Skin epidermis (tissue), 12 donors: ENCODE results near the gene KRT83.
A peak's percentile ranks its signal among the peaks of the same experiment; 100 is the strongest.
"Not testable (repeated sequence)": the region's sequence is repeated elsewhere in the genome, so short reads cannot be mapped to it uniquely, and the experiment has no call there.

Experiments
- H3K27ac ChIP-seq, 21 experiments: fragments of 200-600 bp; sonication (generic) in 11 of 21; one replicate each; pipeline ENCODE4 v1.5.0; 2020; ENCODE audit warnings: mild to moderate bottlenecking in 3 of 21, inconsistent platforms in 2 of 21, moderate library complexity in 2 of 21
- H3K4me3 ChIP-seq, 7 experiments: fragments of 200-600 bp; sonication (generic) in 2 of 7; one replicate each; pipeline ENCODE4 v1.5.0; 2020; ENCODE audit warnings: inconsistent platforms in 2 of 7, mild to moderate bottlenecking in 2 of 7, moderate library complexity in 1 of 7

The KRT83 gene

DNA sequence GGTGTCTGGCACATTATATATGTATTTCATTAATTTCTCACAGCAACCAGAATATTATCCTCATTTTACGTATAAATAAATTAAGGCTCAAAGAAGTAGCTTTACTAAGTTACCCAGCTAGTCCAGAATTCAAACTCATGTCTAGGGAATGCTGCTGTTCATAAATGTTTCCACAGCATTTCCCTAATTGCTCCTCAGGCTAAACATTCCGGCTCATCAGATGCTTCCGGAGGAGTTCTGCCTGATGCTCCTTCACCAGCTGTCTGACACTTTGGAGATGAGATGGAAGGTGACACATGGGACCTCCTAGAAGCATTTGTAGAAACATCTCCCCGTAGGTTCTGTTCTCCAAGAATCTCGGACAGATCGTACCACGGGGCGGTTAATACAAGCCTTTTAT, 34.0 kb upstream of the KRT83 start:
- Histone ChIP-seq H3K4me3 (no peak overlapping the region), H3K27ac (no peak overlapping the region)

DNA sequence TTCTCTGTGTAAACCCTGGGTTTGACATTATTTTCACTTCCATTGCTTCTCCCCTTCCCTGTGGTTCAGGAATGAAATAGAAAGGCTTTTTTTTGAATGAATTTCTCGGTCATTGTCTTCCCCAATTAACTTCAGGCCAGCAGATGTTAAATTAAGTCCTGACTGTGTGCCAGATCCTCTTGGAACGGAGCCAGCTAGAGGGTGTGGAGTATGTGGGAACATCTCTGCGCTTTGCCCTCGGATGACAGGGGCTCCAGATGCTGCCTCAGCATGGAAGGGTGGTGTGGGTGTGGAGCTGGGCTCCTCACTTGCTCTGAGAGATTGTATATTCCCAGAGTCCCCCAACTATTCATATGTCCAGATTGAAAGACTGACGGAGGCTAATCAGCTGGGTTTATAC, 33.0 kb upstream of the KRT83 start:
- no peak overlapping the region for H3K27ac ChIP-seq
- H3K4me3 ChIP-seq = no peak overlapping the region

DNA sequence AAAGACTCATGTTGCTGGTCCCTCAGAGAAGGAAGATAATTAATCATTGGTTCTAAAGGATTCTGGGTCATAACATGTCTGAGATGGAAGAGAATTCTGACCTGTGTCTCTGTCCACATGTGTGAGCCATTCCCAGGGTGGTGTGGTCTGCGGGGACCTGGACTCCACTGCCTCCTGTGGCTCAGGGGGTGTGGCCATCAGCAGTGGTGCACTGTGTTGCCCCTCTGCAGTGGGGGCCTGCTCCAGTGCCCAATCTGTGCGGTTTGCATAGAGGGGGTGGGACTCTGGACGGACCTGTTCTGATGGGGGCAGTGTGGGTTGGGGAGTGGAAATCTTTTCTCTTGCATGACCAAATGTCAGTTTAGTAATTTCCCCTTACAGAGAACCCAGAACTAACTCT, 32.6 kb upstream of the KRT83 start:
- Histone ChIP-seq H3K4me3 (no peak overlapping the region), H3K27ac (no peak overlapping the region)

DNA sequence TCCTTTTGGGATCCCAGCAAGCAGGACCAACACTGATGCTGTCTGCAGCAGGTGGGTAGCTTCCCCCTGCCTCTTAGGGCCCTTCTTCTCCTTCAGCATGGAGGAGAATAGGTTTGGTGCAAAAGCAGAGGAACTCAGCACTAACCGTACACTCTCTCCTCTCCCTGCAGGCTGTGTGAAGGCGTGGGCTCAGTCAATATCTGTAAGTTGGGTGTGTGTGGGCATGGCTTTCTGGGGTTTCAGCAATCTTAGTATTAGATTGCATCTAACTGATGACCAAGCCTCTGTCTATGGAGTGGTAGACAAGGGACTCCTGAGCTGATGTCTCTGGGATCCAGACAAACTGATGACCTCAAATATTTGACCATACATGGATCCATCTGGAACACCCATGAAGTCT, 31.8 kb upstream of the KRT83 start:
- no peak overlapping the region for H3K27ac ChIP-seq

DNA sequence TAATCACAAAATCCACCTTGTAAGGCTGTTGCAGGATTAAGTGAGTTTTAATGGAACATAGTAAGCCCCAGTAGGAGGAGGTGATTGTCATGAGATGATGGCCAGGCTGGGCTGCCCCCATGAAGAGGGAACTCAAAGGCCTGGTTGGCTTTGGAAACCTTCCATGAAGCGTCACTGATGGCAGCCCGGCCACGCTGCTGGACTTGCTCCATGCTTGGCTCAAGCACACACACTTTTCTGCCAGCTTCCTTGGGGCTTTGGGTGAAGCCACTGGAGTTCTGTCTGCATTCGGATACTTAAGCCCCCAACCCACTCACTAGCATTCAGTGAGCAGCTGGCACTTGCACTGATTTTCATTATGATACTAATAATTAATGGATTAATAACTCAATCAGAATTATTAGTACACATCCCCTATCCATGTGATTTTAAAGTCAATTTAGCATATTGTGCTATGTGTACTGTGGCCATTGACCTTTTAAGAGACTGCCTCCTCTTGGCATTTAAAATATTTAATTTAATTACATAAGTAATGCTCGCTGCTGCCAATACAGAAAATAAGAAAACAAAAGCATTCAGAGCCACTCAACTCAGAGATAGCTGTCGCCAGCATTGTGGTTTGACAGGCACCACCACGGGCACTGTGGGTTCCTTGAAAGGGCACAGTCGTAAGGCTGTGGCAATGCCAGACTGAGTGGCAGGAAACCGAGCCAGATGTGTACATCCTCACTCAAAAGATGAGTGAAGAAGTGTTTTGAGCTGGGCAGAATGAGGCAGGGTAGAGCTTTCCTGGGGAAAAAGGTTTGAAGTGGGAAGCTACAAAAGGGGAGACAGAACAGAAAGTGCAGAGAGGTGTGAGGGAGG, 30.2 kb upstream of the KRT83 start:
- Histone ChIP-seq H3K4me3 (no peak overlapping the region), H3K27ac (peak overlapping the region in 3 of 21 experiments; percentile 3 to 43 (median 16))

More for the DNA sequence above, 31.8 kb upstream of the KRT83 start:
- H3K4me3 ChIP-seq = no peak overlapping the region

DNA sequence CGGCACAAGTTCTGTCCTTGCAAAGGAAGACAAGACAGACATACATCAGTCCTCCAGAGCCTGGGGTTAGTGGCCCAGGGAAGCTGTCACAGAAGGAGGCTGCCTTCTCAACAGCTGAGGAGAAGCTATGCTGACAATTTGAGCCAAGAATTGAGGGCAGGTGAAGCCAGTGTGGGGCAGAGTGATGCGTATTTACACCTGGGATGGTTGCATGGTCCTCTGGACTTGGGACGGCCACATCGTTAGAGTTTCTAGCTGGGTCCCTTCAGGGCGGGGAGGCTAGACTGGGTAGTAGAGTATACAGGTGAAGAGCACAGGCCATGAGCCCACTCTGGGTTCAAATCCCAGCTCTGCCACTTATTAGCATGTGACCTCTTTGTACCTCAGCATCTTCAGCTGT, 29.6 kb upstream of the KRT83 start:
- Histone ChIP-seq H3K4me3 (no peak overlapping the region), H3K27ac (no peak overlapping the region)

DNA sequence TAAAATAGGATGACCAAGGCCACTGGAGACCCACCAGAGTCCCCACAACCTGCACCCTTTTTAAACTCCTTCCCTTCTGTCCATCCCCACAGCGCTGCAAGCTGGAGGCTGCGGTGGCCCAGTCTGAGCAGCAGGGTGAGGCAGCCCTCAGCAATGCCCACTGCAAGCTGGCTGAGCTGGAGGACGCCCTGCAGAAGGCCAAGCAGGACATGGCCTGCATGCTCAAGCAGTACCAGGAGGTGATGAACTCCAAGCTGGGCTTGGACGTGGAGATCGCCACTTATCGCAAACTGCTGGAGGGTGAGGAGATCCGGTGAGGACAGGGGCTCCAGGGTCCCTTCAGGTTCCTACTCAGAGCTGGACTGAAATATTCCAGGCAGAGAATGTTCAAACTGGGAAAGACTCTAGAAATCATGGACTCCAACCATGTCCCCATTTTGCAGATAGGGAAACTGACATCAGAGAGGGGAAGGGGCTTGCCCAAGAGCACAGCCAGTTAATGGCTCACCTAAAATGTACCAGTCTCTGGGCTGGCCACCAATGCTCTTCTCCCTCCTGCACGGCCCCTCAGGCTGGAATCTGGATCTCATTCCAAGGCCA, 28.9 kb upstream of the KRT83 start:
- H3K4me3 ChIP-seq = no peak overlapping the region
- H3K27ac ChIP-seq = no peak overlapping the region

DNA sequence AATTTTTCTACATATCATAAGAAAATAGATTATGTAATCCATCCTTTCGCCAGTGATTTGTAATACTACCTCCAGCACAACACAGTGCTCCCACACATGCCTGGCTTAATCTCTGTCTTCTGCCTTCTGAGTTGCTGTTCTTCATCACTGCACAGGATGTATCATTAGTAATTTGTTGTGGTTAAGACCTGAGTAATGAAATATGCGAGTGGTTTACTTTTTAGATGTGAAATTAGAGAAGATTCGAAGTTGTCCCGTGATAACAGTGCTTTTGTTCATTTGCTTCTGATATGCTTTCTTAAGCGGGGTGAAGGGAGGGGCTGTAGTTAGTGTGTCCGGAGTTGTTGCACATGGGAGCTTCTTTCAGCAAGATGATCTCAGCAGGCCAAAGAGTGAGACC, 28.0 kb upstream of the KRT83 start:
- H3K27ac ChIP-seq = no peak overlapping the region
- no peak overlapping the region for H3K4me3 ChIP-seq

DNA sequence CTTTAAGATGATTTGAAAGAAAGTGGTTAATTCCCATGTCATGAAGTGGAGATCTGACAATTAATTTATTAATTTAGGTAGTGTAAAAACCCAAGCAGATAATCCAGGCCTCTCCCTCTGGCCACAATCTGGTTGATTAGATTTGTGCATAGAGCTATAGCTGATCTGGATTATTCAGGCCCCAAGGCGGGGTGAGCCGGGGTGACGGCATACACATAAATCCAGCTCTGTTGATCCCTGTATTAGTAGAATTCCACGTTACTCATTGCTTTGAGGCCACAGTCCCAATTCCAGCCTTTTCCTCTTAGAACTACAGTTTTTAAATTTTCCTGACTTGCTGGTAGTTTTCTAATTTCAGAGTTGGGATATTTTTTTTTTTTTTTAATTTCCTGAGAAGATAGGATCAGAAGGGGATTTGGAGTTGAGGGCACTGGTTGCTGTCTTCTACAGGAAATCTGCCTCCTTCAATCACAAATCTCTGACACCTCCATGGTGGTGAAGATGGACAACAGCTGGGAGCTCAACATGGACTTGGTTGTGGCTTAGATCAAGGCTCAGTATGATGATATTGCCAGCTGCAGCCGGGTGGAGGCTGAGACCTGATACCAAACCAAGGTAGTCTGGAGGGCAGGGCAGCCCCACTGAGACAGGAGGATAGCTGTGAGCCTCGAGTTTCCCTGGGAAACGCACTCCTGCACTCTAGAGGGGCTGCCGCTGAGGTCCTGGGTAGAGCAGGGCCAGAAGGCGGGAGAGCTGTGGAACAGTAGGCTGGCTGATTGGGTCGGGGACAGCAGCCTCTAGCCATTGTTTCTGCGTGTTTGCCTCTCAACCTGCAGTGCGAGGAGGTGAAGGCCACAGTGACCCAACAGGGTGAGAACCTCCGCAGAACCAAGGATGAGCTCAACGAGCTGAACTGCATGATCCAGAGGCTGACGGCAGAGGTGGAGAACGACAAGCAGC, 26.6 kb upstream of the KRT83 start:
- Histone ChIP-seq H3K4me3 (no peak overlapping the region), H3K27ac (no peak overlapping the region)

DNA sequence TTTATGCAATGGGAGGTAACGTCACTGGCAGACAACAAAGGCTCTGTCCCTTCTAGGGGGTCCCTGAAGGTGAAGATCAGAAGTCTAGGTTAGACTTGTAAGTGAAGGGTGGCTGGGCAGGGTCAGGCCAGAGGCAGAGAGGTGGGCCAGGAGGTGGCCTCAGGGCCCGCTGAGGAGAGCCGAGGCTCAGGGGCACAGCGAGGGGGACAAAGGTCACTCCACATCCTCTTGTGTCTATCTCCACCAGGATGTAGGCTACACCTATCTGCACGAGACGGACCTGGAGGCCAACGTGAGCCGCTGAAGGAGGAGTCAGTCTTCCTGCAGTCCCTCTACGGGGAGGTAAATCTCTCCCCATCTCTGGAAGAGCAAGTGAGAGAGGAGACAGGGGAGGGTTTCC, 25.8 kb upstream of the KRT83 start:
- H3K27ac ChIP-seq = peak overlapping the region in 2 of 21 experiments; percentile 29 to 38

DNA sequence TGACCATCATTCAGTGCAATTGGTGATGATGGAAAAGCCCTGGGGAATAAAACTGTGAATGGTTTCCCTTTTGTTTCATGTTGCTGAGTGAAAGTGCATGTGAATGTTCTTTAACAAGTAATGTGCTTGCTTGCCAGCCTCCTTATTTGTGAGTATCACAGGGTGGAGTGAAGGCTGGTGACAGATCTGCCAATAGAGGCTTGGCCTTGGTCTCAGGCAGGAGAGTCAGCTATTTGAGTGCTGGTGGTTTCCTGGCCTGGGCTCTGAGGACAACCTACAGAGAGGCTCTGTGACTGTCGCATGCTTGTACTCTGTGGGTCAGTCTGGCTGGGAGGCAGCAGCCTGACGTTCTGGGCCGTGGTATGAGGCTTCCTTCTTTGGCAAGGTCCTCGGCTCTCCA, 25.4 kb upstream of the KRT83 start:
- Histone ChIP-seq H3K4me3 (no peak overlapping the region), H3K27ac (peak overlapping the region in 2 of 21 experiments; percentile 29 to 38)

More for the DNA sequence above, 25.8 kb upstream of the KRT83 start:
- H3K4me3 ChIP-seq = no peak overlapping the region

DNA sequence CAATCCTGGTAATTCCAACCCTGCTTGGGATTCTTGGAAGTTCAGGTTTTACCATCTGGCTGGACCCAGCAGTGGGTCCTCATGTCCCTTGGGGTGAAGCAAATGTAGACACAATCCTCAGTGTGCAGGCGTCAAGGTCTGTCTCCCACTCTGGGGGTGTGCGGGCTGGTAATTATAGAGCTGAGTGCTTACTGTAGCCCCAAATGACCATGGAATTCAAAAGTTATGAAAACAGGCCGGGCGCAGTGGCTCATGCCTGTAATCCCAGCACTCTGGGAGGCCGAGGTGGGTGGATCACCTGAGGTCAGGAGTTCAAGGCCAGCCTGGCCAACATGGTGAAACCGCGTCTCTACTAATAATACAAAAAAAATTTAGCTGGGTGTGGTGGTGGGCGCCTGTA, 23.8 kb upstream of the KRT83 start:
- not testable (repeated sequence) for H3K4me3 ChIP-seq, H3K27ac ChIP-seq

DNA sequence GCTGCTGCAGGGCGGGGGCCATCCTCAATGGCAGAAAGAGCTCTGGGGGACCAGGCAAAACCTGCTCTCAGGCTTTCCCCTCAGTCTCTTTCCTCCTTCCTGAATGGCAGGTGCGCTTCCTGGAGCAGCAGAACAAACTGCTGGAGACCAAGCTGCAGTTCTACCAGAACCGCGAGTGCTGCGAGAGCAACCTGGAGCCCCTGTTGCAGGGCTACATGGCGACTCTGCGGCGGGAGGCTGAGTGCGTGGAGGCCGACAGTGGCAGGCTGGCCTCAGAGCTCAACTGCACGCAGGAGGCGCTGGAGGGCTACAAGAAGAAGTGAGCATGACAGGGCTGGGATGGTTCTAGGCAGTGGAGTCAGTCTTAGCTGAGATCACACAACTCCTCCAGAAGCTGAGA, 22.9 kb upstream of the KRT83 start:
- Histone ChIP-seq H3K4me3 (no peak overlapping the region), H3K27ac (no peak overlapping the region)

DNA sequence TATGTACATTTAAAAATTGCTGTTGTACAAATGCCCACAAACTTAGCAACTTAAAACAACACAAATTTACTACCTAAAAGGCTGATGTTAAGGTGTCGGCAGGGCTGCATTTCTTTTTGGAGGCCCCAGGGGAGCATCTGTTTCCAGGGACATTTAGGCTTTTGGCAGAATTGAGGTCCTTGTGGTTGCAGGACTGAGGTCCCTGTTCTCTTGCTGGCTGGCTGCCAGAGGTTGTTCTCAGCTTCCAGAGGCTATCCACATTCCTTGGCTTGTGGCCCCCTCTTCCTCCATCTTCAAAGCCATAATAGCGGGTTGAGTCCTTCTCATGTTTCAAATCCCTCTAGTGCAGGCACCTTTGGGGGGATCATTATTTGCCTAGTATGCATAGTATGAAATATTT, 22.4 kb upstream of the KRT83 start:
- Histone ChIP-seq H3K27ac (no peak overlapping the region), H3K4me3 (no peak overlapping the region)

DNA sequence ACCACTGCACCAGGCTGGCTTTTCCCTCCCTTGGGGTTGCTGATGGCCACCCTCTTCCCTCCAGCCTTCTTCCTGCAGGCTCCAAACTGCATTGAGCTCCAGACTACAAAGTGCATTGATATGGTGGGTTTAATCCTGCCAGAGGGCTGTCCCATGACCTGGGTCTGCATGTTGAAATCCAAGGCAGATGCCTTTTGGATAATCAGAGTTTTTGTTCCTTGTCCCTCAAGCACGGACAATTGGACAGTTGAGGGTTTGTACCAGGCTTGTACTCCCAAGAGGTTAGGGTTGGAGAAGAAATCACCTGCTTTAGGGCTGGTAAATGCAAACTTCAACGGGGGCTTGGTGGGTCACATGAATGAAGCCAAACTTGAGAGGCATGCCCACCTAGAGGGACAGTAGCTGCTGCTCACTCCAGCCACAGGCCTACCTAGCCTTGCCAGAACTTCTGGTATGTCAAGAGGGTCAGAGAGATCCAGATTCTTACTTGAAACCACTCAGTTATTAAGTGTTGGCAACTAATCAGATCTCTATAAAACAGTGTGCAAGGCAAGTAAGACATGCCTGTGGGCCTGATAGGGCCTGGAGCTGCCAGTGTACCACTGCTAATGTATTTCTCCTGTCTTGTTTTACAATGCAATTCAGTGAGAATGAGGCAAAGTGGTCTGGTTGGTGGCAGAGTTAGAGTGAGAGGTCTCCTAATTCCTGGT, 21.7 kb upstream of the KRT83 start:
- no peak overlapping the region for H3K4me3 ChIP-seq
- H3K27ac ChIP-seq = no peak overlapping the region

DNA sequence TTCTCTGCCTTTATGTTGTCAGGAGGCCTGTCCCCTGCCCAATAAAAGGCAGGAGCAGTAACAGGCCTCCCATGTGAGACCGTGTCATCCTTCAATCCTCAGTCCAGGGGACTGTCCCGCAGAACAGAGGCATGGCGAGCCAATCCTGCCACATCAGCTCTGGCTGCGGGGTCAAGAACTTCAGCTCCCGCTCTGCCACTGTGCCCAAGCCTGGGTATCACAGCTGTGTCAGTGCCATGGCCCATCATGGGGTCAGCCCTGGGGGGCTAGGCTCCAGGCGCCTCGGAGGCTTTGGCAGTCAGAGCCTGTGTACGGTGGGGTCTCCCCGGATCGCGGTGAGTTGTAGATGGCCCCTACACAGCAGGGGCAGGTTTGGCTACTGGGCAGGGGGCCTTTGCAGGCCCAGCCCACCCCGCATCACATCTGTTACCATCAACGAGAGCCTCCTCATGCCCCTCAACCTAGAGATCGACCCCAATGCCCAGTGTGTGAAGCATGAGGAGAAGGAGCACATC, 19.9 kb upstream of the KRT83 start:
- Histone ChIP-seq H3K4me3 (no peak overlapping the region), H3K27ac (no peak overlapping the region)

DNA sequence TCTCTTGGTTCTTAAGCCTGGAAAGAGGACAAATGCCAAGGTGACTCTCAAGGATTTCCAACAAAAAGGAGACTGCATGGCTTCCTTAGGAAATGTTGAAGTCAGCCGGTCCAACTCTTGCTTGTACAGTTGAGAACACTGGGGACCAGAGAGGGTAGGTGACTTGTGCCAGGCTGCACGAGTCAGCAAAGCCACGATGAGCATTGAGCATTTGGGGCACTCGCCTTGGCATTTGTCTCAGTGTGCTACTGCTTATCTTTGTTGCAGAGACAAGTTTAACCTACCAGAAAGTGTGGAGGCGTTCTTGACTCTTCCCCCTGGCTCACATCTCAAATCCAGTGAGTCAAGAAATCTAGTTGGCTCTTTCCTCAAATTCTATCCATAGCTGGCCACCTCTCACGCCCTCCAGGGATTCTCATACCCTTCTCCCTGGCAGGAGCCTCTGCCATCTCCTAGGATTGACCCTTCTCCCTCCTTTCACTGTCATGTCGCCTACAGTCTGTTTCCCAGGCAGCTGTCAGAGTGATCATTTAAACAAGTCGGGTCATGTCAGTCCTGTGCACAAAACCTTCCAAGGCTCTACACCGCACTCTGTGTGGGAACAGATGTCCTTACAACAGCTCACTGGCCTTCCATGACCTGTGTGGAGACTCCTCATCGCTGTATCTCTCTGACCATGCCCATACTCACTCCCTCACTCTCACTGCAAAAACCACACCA, 17.2 kb upstream of the KRT83 start:
- Histone ChIP-seq H3K27ac (peak overlapping the region in 1 of 21 experiments; percentile 44), H3K4me3 (no peak overlapping the region)

DNA sequence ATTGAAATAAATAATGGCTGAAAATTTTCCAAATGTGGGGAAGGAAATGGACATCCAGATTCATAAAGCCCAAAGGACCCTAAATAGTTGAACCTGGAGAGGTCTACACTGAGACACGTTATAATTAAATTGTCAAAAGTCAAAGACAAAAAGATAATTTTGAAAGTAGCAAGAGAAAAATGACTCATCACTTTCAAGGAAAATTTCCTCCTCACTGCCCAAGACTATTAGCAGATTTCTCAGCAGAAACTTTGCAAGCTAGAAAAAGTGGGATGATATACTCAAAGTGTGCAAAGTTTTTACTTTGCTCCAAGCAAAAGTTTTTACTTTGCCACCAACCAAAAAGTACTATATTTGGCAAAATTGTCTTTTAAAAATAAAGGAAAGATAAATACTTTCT, 15.9 kb upstream of the KRT83 start:
- Histone ChIP-seq H3K27ac (no peak overlapping the region), H3K4me3 (no peak overlapping the region)

DNA sequence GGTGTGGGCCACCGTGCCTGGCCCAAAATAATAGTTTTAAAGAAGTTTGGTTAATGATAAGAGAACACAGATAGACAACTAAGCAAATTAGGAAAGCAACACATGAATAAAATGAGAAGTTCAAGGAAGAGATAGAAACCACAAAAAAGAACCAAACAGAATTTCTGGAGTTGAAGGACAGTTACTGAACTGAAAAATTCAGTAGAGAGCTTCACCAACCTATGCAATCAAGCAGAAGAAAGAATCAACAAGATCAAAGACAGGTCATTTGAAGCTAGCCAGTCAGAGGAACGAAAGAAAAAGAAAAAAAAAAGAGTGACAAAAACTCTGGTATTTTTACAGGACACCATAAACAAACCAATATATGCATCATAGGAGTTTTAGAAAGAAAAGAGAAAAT, 15.4 kb upstream of the KRT83 start:
- no peak overlapping the region for H3K4me3 ChIP-seq
- no peak overlapping the region for H3K27ac ChIP-seq
